Neural cell (in vitro differentiated cells): ENCODE results near the gene PTGER4. TPM values are rescaled to one million over a fixed set of nuclear protein-coding genes. Genes with fewer than 3 reads are reported as not detected.

ENCODE experiments used
- H2AFZ ChIP-seq: fragments of 200-600, 300-800 bp; sonication (generic), shearing (Covaris generic); 2 replicates; pipeline ENCODE4 v1.6.0; 2014; ENCODE audit warnings: low read depth, mild to moderate bottlenecking, antibody characterized with exemption, low read length, moderate library complexity
- H3F3A ChIP-seq: fragments of 200-600 bp; shearing (Covaris generic); 2 replicates; pipeline ENCODE4 v1.6.1; 2016; ENCODE audit warnings: mild to moderate bottlenecking, moderate library complexity, mixed read lengths, antibody characterized with exemption, low read length; ENCODE audit not compliant: insufficient read depth, poor library complexity, severe bottlenecking
- H3K27ac ChIP-seq: fragments of 200-600, 300-800 bp; sonication (generic), shearing (Covaris generic); 2 replicates; pipeline ENCODE4 v1.5.1; 2014; ENCODE audit warnings: mild to moderate bottlenecking, low read length, moderate library complexity
- H3K27me3 ChIP-seq: fragments of 300-800, 200-600 bp; sonication (generic), shearing (Covaris generic); 2 replicates; pipeline ENCODE4 v1.6.0; 2014; ENCODE audit warnings: mild to moderate bottlenecking, low read depth, low read length, moderate library complexity; ENCODE audit not compliant: insufficient read depth
- H3K36me3 ChIP-seq: fragments of 300-800, 200-600 bp; sonication (generic), shearing (Covaris generic); 2 replicates; pipeline ENCODE4 v1.5.1; 2014; ENCODE audit warnings: mild to moderate bottlenecking, antibody characterized with exemption, low read length, moderate library complexity; ENCODE audit not compliant: insufficient read depth
- H3K4me2 ChIP-seq: fragments of 300-800, 200-600 bp; sonication (generic), shearing (Covaris generic); 2 replicates; pipeline ENCODE4 v1.6.0; 2014; ENCODE audit warnings: mild to moderate bottlenecking, low read length
- H3K4me3 ChIP-seq: fragments of 300-800, 200-600 bp; sonication (generic), shearing (Covaris generic); 2 replicates; pipeline ENCODE4 v1.5.1; 2014; ENCODE audit warnings: mild to moderate bottlenecking, low read length, moderate library complexity
- H3K79me2 ChIP-seq: fragments of 200-600 bp; shearing (Covaris generic); replicated peaks from 2 replicates; pipeline ENCODE4 v1.6.0; 2014; ENCODE audit warnings: mild to moderate bottlenecking, low read length, moderate library complexity; ENCODE audit not compliant: insufficient read depth
- H3K9ac ChIP-seq: fragments of 300-800, 200-600 bp; sonication (generic), shearing (Covaris generic); 2 replicates; pipeline ENCODE4 v1.6.1; 2016; ENCODE audit warnings: mild to moderate bottlenecking, low read length, mixed read lengths
- H3K9me2 ChIP-seq: fragments of 200-600 bp; shearing (Covaris generic); 2 replicates; pipeline ENCODE4 v1.6.1; 2016; ENCODE audit warnings: mild to moderate bottlenecking, low read length, mixed read lengths; ENCODE audit not compliant: insufficient read depth
- H3K9me3 ChIP-seq: fragments of 200-600, 300-800 bp; sonication (generic), shearing (Covaris generic); 2 replicates; pipeline ENCODE4 v1.6.1; 2016; ENCODE audit warnings: mild to moderate bottlenecking, mixed run types, low read length, moderate library complexity, mixed read lengths
- H4K20me1 ChIP-seq: fragments of 200-600 bp; shearing (Covaris generic); 2 replicates; pipeline ENCODE4 v1.6.1; 2016; ENCODE audit warnings: mild to moderate bottlenecking, mixed run types; ENCODE audit not compliant: insufficient read depth
- EP300 ChIP-seq: fragments of 450-650 bp; conservative IDR thresholded peaks from 2 replicates; pipeline ENCODE4 v1.6.1; 2014; ENCODE audit warnings: antibody characterized with exemption, mild to moderate bottlenecking, moderate library complexity; ENCODE audit not compliant: poor library complexity, severe bottlenecking
- EZH2 ChIP-seq: fragments of 200-600, 300-800 bp; shearing (Covaris generic), sonication (generic); IDR thresholded peaks from 2 replicates; pipeline ENCODE4 v1.6.1; 2014; ENCODE audit warnings: antibody characterized with exemption, low read length, borderline replicate concordance, mild to moderate bottlenecking; ENCODE audit not compliant: insufficient read depth, poor library complexity, severe bottlenecking
- MXI1 ChIP-seq: fragments of 450-650 bp; conservative IDR thresholded peaks from 2 replicates; pipeline ENCODE4 v1.6.1; 2014; ENCODE audit warnings: antibody characterized with exemption, mild to moderate bottlenecking; ENCODE audit not compliant: poor library complexity, severe bottlenecking
- POLR2AphosphoS5 ChIP-seq: IDR thresholded peaks from 2 replicates; pipeline ENCODE4 v1.6.1; 2012
- RAD21 ChIP-seq: fragments of 450-650 bp; conservative IDR thresholded peaks from 2 replicates; pipeline ENCODE4 v1.6.1; 2014; ENCODE audit warnings: antibody characterized with exemption, mild to moderate bottlenecking, moderate library complexity
- SMC3 ChIP-seq: fragments of 450-650 bp; conservative IDR thresholded peaks from 2 replicates; pipeline ENCODE4 v1.6.1; 2014; ENCODE audit warnings: antibody characterized with exemption, mild to moderate bottlenecking, moderate library complexity; ENCODE audit not compliant: poor library complexity
- TAF1 ChIP-seq: IDR thresholded peaks from 2 replicates; pipeline ENCODE4 v1.6.1; 2012; ENCODE audit warnings: low read depth
- polyA plus RNA-seq: library from polyadenylated mRNA; depleted of rRNA; stranded (reverse); fragments of >200 nt; gene quantifications from 2 replicates; pipeline ENCODE4 v1.2.3, GENCODE V29; 2014
- TF ChIP-seq, protein P1 (sequence below): fragments of 450-650 bp; IDR thresholded peaks from 2 replicates; pipeline ENCODE4 v1.5.1; 2014; ENCODE audit warnings: antibody characterized with exemption, mild to moderate bottlenecking, moderate library complexity; ENCODE audit not compliant: poor library complexity, severe bottlenecking
- TF ChIP-seq, protein P2 (sequence below): IDR thresholded peaks from 2 replicates; pipeline ENCODE4 v1.6.1; 2012; ENCODE audit warnings: borderline replicate concordance

Gene PTGER4
- polyA plus RNA-seq, 1 donor from 2014 or later: 6.2 TPM

DNA sequence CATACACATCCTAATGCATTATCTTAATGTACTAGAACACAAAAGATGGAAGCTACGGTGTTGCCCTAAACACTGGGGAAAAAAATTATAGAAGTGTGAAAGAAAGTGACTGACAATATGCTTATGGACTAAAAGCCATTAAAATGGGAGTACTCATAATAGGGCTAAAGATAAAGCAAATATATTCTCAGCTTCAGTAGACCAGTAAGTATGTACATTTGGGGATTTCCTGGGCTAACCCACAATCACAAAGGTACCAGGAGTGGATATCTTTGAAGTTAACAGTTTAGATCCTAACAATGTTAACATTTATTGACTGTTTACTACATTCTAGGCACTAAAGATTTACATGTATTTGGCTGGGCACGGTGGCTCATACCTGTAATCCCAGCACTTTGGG, 36.9 kb downstream of the PTGER4 start:
- no peak overlapping the region for H3K27ac ChIP-seq
- H3F3A ChIP-seq: no peaks in the 10 kb centered on the region
- H2AFZ ChIP-seq: no peak overlapping the region
- H4K20me1 ChIP-seq: no peaks in the 10 kb centered on the region
- peaks cover 6% of the 10 kb centered on the region for H3K9me3 ChIP-seq
- H3K4me2 ChIP-seq: no peak overlapping the region
- TF ChIP-seq POLR2AphosphoS5 (no peak), MXI1 (no peak), EZH2 (no peak), RAD21 (no peak), EP300 (no peak), TAF1 (no peak)
- TF ChIP-seq, protein P1, sequence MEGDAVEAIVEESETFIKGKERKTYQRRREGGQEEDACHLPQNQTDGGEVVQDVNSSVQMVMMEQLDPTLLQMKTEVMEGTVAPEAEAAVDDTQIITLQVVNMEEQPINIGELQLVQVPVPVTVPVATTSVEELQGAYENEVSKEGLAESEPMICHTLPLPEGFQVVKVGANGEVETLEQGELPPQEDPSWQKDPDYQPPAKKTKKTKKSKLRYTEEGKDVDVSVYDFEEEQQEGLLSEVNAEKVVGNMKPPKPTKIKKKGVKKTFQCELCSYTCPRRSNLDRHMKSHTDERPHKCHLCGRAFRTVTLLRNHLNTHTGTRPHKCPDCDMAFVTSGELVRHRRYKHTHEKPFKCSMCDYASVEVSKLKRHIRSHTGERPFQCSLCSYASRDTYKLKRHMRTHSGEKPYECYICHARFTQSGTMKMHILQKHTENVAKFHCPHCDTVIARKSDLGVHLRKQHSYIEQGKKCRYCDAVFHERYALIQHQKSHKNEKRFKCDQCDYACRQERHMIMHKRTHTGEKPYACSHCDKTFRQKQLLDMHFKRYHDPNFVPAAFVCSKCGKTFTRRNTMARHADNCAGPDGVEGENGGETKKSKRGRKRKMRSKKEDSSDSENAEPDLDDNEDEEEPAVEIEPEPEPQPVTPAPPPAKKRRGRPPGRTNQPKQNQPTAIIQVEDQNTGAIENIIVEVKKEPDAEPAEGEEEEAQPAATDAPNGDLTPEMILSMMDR: no peak
- TF ChIP-seq, protein P2, sequence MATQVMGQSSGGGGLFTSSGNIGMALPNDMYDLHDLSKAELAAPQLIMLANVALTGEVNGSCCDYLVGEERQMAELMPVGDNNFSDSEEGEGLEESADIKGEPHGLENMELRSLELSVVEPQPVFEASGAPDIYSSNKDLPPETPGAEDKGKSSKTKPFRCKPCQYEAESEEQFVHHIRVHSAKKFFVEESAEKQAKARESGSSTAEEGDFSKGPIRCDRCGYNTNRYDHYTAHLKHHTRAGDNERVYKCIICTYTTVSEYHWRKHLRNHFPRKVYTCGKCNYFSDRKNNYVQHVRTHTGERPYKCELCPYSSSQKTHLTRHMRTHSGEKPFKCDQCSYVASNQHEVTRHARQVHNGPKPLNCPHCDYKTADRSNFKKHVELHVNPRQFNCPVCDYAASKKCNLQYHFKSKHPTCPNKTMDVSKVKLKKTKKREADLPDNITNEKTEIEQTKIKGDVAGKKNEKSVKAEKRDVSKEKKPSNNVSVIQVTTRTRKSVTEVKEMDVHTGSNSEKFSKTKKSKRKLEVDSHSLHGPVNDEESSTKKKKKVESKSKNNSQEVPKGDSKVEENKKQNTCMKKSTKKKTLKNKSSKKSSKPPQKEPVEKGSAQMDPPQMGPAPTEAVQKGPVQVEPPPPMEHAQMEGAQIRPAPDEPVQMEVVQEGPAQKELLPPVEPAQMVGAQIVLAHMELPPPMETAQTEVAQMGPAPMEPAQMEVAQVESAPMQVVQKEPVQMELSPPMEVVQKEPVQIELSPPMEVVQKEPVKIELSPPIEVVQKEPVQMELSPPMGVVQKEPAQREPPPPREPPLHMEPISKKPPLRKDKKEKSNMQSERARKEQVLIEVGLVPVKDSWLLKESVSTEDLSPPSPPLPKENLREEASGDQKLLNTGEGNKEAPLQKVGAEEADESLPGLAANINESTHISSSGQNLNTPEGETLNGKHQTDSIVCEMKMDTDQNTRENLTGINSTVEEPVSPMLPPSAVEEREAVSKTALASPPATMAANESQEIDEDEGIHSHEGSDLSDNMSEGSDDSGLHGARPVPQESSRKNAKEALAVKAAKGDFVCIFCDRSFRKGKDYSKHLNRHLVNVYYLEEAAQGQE: no peak
- H3K9me2 ChIP-seq: no peaks in the 10 kb centered on the region
- no peak overlapping the region for H3K4me3 ChIP-seq
- no peaks in the 10 kb centered on the region for H3K79me2 ChIP-seq
- peaks cover 15% of the 10 kb centered on the region for H3K36me3 ChIP-seq
- H3K9ac ChIP-seq: no peak overlapping the region
- no peaks in the 10 kb centered on the region for H3K27me3 ChIP-seq

DNA sequence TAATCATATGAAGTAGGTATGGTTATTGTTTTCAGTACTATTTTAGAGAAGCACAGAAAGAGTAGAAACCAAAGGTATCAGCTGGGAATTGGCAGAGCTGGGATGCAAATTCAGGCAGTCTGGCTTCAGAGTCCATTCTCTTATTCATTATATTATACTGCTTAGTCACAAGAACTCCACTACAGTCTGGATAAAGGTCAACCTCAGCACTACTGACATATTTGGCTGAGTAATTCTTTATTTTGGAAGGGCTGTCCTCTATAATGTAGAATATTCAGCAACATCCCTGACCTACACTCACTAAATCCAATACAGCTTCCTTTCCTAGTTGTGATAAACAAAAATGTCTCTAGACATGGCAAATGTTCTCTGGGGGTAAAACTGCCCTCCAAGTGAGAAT, 37.6 kb downstream of the PTGER4 start:
- H3K9me3 ChIP-seq: peaks cover 9% of the 10 kb centered on the region
- H3F3A ChIP-seq: no peaks in the 10 kb centered on the region
- H3K9ac ChIP-seq: no peak overlapping the region
- no peak overlapping the region for H3K4me3 ChIP-seq
- peaks cover 18% of the 10 kb centered on the region for H3K36me3 ChIP-seq
- no peak overlapping the region for H3K27ac ChIP-seq
- H3K79me2 ChIP-seq: no peaks in the 10 kb centered on the region
- no peaks in the 10 kb centered on the region for H4K20me1 ChIP-seq
- no peak overlapping the region for H2AFZ ChIP-seq
- TF ChIP-seq POLR2AphosphoS5 (no peak), SMC3 (no peak), EZH2 (no peak), TAF1 (no peak), RAD21 (no peak), EP300 (no peak)
- TF ChIP-seq, protein P1: no peak
- no peak overlapping the region for H3K4me2 ChIP-seq
- H3K27me3 ChIP-seq: no peaks in the 10 kb centered on the region
- no peaks in the 10 kb centered on the region for H3K9me2 ChIP-seq
